OCI-LY7 (cell line): ENCODE measurements around the gene ATP2B3.

ENCODE experiments used
- EZH2phosphoT487 ChIP-seq: fragments of 200-600 bp; sonication (generic); IDR thresholded peaks from 2 replicates; pipeline ENCODE4 v1.6.1; 2018; ENCODE audit warnings: low read depth, borderline replicate concordance, mild to moderate bottlenecking, mixed run types, antibody characterized with exemption, low read length, moderate library complexity, mixed read lengths
- TF ChIP-seq, protein P1 (sequence below): fragments of 200-600 bp; sonication (generic); conservative IDR thresholded peaks from 2 replicates; pipeline ENCODE4 v1.5.1; 2014; ENCODE audit warnings: mild to moderate bottlenecking, antibody characterized with exemption, low read length, moderate library complexity, mixed read lengths

DNA sequence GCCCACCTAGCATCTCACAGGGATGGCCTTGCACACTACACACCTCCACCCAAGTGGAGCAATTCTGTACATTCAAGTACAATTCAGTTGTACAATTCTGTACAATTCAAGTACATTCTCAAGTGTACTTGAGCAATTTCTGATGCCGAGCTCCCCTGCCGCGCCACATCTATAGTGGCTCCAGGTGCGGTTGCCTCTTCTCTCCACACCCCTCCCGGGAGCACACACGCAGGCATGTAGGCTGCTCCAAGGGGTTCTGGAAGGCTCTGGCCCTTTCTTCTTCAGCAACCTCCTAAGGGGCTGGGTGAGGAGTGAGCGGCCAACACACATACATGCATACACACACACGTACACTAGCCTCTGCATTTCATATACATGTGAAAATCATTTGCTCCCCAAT is 110.7 kb downstream of the ATP2B3 start:
- no peak for TF ChIP-seq EZH2phosphoT487
- TF ChIP-seq, protein P1, sequence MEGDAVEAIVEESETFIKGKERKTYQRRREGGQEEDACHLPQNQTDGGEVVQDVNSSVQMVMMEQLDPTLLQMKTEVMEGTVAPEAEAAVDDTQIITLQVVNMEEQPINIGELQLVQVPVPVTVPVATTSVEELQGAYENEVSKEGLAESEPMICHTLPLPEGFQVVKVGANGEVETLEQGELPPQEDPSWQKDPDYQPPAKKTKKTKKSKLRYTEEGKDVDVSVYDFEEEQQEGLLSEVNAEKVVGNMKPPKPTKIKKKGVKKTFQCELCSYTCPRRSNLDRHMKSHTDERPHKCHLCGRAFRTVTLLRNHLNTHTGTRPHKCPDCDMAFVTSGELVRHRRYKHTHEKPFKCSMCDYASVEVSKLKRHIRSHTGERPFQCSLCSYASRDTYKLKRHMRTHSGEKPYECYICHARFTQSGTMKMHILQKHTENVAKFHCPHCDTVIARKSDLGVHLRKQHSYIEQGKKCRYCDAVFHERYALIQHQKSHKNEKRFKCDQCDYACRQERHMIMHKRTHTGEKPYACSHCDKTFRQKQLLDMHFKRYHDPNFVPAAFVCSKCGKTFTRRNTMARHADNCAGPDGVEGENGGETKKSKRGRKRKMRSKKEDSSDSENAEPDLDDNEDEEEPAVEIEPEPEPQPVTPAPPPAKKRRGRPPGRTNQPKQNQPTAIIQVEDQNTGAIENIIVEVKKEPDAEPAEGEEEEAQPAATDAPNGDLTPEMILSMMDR = no peak
